C4-2B (cell line): ENCODE data around the gene ORC3.

Experiments
- ZFX ChIP-seq: fragments of 450-650 bp; IDR thresholded peaks from 2 replicates; pipeline ENCODE4 v1.6.1; 2017
- TF ChIP-seq, protein P1 (sequence below): fragments of 450-650 bp; conservative IDR thresholded peaks from 2 replicates; pipeline ENCODE4 v1.5.1; 2017; ENCODE audit warnings: mild to moderate bottlenecking

DNA sequence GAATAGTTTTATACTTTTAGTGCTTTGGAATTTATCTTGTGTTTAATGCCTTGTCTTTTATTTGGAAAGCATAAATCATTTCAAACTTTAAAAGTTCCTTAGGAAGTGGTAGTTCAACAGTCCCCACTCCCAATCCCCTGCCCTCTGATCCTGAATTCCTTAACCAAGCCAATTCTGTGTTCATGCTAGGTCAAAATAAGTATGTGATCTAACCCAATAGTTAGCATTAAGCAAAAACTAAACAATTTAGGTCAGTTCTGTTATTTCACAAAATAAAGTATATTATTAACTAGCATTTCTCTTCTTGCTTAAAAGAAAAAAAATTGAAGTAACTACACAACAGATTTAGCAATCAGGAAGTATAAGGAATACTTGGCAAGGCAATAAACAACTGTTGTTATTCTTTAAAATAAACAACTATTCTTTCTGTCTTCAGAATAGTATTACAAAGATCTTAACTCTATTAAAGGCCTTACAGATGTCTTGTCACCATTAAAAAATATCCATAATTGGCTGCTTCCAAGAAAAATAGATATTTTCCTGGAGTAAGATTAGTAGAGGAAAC lies 75.1 kb downstream of the ORC3 start:
- TF ChIP-seq, protein P1, sequence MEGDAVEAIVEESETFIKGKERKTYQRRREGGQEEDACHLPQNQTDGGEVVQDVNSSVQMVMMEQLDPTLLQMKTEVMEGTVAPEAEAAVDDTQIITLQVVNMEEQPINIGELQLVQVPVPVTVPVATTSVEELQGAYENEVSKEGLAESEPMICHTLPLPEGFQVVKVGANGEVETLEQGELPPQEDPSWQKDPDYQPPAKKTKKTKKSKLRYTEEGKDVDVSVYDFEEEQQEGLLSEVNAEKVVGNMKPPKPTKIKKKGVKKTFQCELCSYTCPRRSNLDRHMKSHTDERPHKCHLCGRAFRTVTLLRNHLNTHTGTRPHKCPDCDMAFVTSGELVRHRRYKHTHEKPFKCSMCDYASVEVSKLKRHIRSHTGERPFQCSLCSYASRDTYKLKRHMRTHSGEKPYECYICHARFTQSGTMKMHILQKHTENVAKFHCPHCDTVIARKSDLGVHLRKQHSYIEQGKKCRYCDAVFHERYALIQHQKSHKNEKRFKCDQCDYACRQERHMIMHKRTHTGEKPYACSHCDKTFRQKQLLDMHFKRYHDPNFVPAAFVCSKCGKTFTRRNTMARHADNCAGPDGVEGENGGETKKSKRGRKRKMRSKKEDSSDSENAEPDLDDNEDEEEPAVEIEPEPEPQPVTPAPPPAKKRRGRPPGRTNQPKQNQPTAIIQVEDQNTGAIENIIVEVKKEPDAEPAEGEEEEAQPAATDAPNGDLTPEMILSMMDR = no peak
- no peak for TF ChIP-seq ZFX
